H1 (cell line): ENCODE data around the gene ALKAL2. TPM values are rescaled to one million over a fixed set of nuclear protein-coding genes. Genes with fewer than 3 reads are reported as not detected.

ENCODE experiments used
- EGR1 ChIP-seq: IDR thresholded peaks from 2 replicates; pipeline ENCODE4 v1.6.1; 2011; ENCODE audit warnings: low read depth, low read length, borderline replicate concordance
- GABPA ChIP-seq: IDR thresholded peaks from 2 replicates; pipeline ENCODE4 v1.6.1; 2011; ENCODE audit warnings: mild to moderate bottlenecking, low read length, moderate library complexity, borderline replicate concordance; ENCODE audit not compliant: insufficient read depth
- HDAC2 ChIP-seq, 2 experiments: fragments of 300-600 bp in 1 of 2; sonication (generic) in 1 of 2; IDR thresholded peaks; 2 replicates each; pipeline ENCODE4 v1.6.1; 2011 to 2012; ENCODE audit warnings: low read depth in 2 of 2, low read length in 2 of 2, mild to moderate bottlenecking in 2 of 2, moderate library complexity in 2 of 2, borderline replicate concordance in 1 of 2, inconsistent platforms in 1 of 2
- JUND ChIP-seq: IDR thresholded peaks from 2 replicates; pipeline ENCODE4 v1.6.1; 2011; ENCODE audit warnings: mild to moderate bottlenecking, improper control_type of control experiment, low read length
- KDM1A ChIP-seq: fragments of 200-600, 300-600 bp; sonication (generic); IDR thresholded peaks from 2 replicates; pipeline ENCODE4 v1.7.1; 2016; ENCODE audit warnings: mild to moderate bottlenecking, low read length, borderline replicate concordance
- KDM4A ChIP-seq: IDR thresholded peaks from one replicate; pipeline ENCODE4 v1.7.1; 2012; ENCODE audit warnings: low read depth, mild to moderate bottlenecking, moderate library complexity, low read length, inconsistent platforms; ENCODE audit not compliant: severe bottlenecking
- POLR2AphosphoS5 ChIP-seq: IDR thresholded peaks from 2 replicates; pipeline ENCODE4 v1.6.1; 2011; ENCODE audit warnings: low read depth, low read length
- RXRA ChIP-seq: IDR thresholded peaks from 2 replicates; pipeline ENCODE4 v1.6.1; 2011; ENCODE audit warnings: low read depth, mild to moderate bottlenecking, low read length, moderate library complexity; ENCODE audit not compliant: insufficient read depth
- SP2 ChIP-seq: IDR thresholded peaks from 2 replicates; pipeline ENCODE4 v1.6.1; 2012; ENCODE audit warnings: mild to moderate bottlenecking, low read length, inconsistent platforms
- YY1 ChIP-seq: IDR thresholded peaks from 2 replicates; pipeline ENCODE4 v1.6.1; 2011; ENCODE audit warnings: low read depth, mild to moderate bottlenecking, low read length
- polyA plus RNA-seq, 7 experiments: library from polyadenylated mRNA; depleted of rRNA in 3 of 7; stranded (reverse) in 5 of 7; unstranded in 2 of 7; fragments of >200 nt in 5 of 7; fragments of 200-250 nt in 2 of 7; gene quantifications; 1 replicate in 5 of 7; 2 replicates in 1 of 7; 4 replicates in 1 of 7; pipeline versions ENCODE4 v1.2.1 to v1.2.3, GENCODE V29; 2011 to 2013; ENCODE audit warnings: missing spikeins in 2 of 7, mixed read lengths in 2 of 7
- total RNA-seq: library from RNA; stranded (reverse); fragmentation: NEBNext Ultra II Directional; extraction: Animal tissue kit (Norgen Biotek cat#: 25700); gene quantifications from 2 replicates; pipeline ENCODE4 v1.2.1, GENCODE V29; 2021
- TF ChIP-seq, protein P1 (sequence below): fragments of 300-600 bp; sonication (generic); IDR thresholded peaks from 2 replicates; pipeline ENCODE4 v1.7.1; 2012; ENCODE audit warnings: low read length, moderate library complexity, mild to moderate bottlenecking, inconsistent platforms; ENCODE audit not compliant: insufficient replicate concordance

ALKAL2 gene
- total and polyA plus RNA-seq, 2 of the 8 experiments (the other 6 are each of a cell fraction or from before 2014, with no cell fraction given) = 4.6 to 11.5 TPM

DNA sequence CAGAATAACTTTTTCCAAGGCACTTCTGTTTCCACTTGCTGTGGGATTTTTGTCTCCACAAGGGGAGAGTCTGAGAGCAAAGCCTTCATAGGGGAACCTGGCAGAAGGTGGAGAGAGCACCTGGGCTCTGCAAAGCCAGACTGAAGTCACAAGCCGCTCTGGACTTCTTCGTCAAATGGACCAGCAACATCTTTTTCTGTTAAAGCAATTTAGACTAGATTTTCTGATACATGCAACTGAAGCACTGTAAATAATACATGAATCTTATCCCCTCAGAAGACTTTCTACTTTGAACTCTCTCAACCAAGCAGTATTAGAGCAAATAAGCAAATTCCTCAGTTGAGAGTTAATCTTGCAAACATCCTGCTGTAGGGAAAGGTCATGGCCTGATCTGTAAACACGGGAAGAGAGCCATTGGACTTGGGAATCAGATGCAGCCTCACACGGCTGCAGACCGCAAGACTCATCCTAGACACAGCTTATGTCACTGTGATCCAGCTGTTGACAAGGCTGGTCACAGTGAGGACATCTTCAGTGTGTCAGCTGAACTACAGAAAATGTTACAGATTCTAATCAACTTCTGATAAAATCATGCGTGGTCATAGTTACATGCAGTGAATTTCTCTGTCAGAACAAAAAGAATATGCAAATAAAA, 27.3 kb downstream of the ALKAL2 start (continued):
- TF ChIP-seq, protein P1, sequence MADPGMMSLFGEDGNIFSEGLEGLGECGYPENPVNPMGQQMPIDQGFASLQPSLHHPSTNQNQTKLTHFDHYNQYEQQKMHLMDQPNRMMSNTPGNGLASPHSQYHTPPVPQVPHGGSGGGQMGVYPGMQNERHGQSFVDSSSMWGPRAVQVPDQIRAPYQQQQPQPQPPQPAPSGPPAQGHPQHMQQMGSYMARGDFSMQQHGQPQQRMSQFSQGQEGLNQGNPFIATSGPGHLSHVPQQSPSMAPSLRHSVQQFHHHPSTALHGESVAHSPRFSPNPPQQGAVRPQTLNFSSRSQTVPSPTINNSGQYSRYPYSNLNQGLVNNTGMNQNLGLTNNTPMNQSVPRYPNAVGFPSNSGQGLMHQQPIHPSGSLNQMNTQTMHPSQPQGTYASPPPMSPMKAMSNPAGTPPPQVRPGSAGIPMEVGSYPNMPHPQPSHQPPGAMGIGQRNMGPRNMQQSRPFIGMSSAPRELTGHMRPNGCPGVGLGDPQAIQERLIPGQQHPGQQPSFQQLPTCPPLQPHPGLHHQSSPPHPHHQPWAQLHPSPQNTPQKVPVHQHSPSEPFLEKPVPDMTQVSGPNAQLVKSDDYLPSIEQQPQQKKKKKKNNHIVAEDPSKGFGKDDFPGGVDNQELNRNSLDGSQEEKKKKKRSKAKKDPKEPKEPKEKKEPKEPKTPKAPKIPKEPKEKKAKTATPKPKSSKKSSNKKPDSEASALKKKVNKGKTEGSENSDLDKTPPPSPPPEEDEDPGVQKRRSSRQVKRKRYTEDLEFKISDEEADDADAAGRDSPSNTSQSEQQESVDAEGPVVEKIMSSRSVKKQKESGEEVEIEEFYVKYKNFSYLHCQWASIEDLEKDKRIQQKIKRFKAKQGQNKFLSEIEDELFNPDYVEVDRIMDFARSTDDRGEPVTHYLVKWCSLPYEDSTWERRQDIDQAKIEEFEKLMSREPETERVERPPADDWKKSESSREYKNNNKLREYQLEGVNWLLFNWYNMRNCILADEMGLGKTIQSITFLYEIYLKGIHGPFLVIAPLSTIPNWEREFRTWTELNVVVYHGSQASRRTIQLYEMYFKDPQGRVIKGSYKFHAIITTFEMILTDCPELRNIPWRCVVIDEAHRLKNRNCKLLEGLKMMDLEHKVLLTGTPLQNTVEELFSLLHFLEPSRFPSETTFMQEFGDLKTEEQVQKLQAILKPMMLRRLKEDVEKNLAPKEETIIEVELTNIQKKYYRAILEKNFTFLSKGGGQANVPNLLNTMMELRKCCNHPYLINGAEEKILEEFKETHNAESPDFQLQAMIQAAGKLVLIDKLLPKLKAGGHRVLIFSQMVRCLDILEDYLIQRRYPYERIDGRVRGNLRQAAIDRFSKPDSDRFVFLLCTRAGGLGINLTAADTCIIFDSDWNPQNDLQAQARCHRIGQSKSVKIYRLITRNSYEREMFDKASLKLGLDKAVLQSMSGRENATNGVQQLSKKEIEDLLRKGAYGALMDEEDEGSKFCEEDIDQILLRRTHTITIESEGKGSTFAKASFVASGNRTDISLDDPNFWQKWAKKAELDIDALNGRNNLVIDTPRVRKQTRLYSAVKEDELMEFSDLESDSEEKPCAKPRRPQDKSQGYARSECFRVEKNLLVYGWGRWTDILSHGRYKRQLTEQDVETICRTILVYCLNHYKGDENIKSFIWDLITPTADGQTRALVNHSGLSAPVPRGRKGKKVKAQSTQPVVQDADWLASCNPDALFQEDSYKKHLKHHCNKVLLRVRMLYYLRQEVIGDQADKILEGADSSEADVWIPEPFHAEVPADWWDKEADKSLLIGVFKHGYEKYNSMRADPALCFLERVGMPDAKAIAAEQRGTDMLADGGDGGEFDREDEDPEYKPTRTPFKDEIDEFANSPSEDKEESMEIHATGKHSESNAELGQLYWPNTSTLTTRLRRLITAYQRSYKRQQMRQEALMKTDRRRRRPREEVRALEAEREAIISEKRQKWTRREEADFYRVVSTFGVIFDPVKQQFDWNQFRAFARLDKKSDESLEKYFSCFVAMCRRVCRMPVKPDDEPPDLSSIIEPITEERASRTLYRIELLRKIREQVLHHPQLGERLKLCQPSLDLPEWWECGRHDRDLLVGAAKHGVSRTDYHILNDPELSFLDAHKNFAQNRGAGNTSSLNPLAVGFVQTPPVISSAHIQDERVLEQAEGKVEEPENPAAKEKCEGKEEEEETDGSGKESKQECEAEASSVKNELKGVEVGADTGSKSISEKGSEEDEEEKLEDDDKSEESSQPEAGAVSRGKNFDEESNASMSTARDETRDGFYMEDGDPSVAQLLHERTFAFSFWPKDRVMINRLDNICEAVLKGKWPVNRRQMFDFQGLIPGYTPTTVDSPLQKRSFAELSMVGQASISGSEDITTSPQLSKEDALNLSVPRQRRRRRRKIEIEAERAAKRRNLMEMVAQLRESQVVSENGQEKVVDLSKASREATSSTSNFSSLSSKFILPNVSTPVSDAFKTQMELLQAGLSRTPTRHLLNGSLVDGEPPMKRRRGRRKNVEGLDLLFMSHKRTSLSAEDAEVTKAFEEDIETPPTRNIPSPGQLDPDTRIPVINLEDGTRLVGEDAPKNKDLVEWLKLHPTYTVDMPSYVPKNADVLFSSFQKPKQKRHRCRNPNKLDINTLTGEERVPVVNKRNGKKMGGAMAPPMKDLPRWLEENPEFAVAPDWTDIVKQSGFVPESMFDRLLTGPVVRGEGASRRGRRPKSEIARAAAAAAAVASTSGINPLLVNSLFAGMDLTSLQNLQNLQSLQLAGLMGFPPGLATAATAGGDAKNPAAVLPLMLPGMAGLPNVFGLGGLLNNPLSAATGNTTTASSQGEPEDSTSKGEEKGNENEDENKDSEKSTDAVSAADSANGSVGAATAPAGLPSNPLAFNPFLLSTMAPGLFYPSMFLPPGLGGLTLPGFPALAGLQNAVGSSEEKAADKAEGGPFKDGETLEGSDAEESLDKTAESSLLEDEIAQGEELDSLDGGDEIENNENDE = no peak
- TF ChIP-seq POLR2AphosphoS5 (no peak), GABPA (no peak), YY1 (no peak), KDM1A (no peak), JUND (no peak), RXRA (no peak), KDM4A (no peak), SP2 (no peak), EGR1 (no peak), HDAC2 (IDR thresholded peaks at IDR 0.05; ENCODE audit: borderline replicate concordance in 1 of 2, low read depth in 2 of 2, low read length in 2 of 2) (no peak)
